Hematopoietic multipotent progenitor cell treated with erythropoietin and hydrocortisone succinate and interleukin-3 and kit ligand, for 15 days (in vitro differentiated cells): ENCODE data around the gene SCAMP4.
"Not testable (repeated sequence)": the region's sequence is repeated elsewhere in the genome, so short reads cannot be mapped to it uniquely, and the experiment has no call there.

Experiments used
- DNase-seq: peaks from one replicate; pipeline ENCODE4 v3.0.0-alpha.2; 2015; ENCODE audit warnings: low spot score

SCAMP4 gene

DNA sequence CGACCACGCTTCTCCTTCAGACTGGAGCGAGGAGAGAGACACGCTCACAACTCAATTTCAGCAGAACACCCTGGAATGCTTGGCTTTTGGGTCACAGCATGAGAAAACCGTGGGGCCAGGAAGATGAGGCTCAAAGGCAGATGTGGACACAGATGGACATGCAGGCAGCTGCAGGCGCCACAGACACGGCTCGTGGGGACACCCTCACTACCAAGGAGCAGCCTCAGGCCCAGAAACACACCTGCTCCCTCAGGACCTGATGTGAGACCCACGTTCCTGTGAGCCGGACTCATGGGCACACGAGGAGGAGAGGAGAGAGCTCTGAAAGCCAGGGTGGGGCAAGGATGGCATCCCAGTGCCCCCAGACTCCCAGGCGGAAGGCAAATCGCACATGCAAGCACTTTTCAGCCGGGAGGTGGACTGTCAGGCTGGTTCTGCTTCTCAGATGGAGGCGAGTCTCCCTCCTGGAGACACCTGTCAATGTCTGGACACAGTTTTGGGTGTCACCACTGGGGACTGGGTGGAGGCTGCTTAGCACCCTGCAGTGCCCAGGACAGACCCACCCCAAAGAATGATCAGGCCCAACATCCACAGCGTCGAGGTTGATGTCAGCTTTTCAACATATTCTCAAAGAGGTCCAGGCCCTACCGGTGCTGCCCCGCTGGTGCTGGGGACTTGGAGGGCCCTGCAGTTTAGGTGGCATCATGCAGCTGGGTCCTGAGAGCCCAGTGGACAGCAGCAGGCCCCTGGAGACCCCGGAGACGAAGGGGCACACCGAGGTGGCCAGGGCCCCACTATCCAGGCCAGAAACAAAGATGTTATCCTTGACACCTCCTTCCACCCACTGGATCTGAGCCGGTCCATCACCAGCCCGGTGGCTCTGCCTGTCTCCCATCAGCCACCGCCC is 22.2 kb upstream of the SCAMP4 start:
- DNase-seq, result no peak

DNA sequence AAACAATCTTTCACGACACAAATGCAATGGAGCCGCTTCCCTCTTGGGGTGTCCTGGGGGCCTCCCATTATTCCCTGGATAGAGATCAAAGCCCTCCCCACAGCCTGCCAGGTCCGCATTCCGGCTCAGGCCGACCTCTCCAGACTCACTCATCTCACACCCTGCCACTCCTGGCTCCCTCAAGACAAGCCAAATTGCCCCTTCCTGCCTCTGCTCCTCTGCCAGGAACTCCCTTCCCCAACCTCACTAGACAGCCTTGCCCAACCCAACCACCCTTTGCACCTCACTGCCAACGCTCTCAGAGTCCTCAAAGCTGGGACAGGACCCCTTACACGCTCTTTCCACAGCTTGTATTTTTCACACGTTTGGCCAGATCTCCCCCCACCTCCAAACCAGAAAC is 21.4 kb upstream of the SCAMP4 start:
- DNase-seq, result no peak

DNA sequence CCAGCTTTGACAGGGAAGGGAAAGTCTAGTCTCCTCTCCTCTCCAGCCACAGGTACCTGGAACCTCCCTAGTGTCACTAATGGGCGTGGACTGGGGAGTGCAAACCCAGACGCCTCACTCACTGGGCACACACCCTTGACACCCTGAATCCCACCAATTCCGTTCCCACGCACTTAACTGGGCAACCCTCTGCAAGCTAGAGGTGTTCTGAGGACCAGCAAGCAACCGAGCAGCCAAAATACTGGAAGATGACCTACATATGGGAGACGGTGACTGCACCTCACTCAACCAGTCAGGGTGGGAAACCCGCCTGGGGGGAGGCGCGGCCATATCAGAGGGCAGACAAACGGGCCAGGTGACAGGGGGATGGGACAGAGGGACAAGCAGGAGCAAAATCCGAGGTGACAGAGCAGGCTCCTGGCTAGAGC is 20.9 kb upstream of the SCAMP4 start:
- DNase-seq, result peak; percentile 41

DNA sequence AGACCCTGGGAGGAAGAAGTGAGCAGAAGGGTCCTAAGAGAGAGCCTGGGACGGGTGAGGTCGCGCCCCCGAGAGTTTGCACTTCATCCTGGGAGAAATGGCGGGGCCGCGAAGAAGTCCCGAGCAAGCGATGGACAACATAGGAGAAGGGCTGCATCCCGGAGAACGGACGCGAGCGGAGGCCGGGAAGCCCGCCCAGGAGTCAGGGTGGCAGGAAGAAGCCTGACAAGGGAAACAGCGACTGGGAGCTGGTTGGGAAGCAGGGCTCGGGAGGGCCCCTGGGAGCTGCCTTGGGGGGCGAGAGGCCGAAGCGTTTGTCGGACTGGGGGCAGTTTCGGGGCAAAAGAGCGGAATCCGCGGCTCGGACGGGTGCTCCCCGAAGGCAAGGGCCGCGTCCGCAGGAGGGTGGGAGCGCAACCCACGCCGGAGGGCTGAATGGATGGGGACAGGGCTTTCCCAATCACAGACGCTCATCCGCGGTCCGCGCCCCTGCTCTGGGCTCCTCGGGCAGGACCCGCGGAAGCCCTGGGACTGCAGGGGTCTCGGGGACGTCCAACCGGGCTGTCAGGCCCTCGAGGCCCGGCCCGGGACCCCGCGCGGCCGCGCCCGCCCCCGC is 20.4 kb upstream of the SCAMP4 start:
- DNase-seq, result no peak

DNA sequence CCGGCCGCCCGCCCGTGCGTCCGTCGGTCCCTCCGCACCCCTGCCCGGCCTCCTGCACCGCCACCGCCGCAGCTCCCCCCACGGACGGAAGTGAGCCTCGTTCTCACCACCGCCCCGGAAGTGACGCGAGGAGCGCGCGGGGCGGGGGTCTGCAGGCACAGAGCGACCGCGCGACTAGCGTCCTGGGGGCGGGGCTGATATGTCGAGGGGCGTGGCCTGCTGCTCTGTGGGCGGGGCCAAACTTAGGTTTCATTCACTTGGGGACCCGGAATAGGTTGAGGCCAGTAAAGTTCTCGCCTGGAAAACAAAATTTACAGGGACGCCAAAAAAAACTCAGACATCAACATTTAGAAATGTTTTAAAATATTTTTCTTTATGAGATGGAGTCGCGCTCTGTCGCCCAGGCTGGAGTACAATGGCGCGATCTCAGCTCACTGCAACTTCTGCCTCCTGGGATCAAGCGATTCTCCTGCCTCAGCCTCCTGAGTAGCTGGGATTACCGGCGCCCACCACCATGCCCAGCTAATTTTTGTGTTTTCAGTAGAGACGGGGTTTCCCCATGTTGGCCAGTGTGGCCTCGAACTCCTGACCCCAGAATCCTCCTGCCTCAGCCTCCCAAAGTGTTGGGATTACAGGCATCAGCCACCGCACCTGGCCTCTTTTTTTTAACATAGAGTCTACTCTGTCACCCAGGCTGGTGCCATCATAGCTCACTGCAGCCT is 19.6 kb upstream of the SCAMP4 start, which contains the start of gene ABHD17A:
TSS of gene ABHD17A (minus strand) at position 99 of the 722 bp plus-strand sequence. CDS start 3,930 bp downstream, outside the sequence.
- peak; percentile 92 for DNase-seq

DNA sequence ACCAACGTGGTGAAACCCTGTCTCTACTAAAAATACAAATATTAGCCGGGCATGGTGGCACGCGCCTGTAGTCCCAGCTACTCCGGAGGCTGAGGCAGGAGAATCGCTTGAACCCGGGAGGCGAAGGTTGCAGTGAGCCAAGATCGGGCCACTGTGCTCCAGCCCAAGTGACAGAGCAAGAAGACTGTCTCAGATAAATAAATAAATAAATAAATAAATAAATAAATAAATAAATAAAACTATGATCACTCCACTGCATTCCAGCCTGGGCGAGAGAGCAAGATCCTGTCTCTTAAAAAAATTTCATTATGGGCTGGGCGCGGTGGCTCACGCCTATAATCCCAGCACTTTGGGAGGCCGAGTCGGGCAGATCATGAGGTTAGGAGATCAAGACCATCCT is 18.8 kb upstream of the SCAMP4 start:
- not testable (repeated sequence) for DNase-seq

DNA sequence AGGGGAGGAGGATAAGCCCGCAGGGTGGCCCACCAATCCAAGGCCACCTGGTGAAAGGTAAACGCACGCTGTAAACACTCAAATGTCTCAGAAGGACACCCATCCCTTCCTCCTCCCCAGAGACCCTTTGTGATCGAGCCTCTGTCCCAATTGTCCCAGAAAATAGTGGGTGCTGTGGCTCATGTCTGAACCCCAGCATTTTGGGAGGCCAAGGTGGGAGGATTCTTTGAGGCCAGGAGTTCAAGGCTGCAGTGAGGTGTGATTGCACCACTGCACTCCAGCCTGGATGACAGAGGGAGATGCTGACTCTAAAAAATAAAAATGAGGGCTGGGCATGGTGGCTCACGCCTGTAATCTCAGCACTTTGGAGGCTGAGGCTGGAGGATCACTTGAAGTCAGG is 16.8 kb upstream of the SCAMP4 start:
- DNase-seq, result no peak

DNA sequence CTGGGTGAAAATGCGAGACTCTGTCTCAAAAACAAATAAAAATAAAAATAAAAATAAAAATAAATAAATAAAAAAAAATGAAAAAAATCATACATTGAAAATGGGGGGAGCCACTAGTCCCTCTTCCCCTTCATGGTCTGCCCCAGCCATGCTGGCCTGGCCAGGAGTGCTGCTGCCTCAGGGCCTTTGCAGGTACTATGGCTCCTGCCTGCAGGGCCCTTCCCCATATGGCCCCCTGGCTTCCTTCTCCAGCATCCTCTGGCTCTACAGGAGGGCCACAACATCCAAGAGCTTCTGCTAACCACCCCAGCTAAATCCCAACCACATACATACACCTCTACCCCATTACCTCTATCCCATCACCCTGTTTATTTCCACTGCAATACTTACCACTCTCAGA is 15.3 kb upstream of the SCAMP4 start:
- no peak for DNase-seq

DNA sequence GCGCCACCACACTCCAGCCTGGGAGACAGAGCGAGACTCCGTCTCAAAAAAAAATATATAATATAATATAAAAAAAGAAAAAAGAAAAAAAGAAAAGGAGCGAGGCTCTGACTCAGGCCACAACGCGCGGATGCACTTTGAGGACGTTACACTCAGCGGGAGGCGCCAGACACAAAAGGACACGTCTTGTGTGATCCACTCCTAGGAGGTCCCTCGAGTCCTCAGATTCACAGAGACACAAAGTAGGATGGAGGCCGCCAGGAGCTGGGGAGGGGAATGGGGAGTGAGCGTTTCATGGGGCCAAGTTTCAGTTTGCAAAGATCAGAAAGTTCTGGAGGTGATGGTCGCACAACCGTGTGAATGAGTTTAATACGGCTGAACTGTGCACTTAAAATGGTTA is 11.4 kb upstream of the SCAMP4 start:
- DNase-seq, result no peak

DNA sequence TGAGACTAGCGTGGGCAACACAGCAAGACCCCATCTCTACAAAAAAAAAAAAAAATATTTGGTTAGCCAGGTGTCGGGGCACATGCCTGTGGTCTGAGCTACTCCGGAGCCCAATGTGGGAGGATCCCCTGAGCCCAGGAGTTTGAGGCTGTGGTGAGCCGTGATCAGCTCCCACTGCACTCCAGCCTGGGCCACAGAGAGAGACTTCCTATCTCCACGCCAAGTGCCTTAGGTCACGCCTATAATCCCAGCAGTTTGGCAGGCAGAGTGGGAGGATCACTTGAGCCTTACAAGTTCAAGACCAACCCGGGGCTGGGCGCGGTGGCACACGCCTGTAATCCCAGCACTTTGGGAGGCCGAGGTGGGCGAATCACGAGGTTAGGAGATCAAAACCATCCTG is 8.7 kb upstream of the SCAMP4 start:
- DNase-seq, result no peak

DNA sequence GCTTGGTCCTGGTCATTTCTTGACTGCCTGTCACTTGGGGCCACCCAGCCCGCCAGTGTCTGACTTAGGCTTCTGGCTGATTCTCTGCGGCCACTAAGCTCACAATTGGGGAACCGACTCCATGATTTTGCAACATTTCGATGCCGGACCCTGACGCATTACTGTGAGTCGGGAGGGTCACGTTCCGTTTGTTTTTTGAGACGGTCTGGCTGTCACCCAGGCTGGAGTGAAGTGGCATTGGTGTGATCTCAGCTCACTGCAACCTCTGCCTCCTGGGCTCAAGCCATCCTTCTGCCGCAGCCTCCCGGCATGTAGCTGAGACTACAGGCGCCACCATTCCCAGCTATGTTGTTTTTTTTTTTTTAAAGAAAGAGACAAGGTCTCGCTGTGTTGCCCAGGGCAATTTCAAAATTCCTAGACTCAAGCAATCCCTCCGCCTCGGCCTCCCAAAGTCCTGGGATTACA is 3.2 kb upstream of the SCAMP4 start:
- DNase-seq, result no peak

DNA sequence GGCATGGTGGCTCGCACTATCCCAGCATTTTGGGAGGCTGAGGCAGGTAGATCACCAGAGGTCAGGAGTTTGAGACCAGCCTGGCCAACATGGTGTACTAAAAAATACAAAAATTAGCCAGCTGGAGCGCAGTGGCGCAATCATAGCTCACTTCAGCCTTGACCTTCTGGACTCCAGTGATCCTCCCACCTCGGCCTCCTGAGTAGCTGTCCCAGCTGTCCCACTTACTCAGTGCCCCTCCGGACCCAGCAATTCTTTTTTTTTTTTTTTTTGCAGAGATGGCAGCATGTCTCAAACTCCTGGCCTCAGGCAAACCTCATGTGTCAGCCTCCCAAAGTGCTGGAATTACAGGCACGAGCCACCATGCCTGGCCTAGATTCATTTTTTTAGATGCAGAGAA is 2.3 kb upstream of the SCAMP4 start:
- no peak for DNase-seq

DNA sequence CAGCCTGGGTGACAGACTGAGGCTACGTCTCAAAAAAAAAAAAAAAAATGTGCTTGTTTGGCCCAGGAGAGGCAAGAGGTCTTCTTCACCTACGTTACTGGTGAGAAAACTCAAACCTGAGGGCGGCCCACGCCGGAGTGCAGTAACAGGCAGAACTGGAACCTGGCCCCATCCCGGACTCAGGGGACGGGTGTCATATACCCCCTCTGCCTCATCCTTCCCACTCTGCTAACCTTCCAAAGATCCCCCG is 414 bp upstream of the SCAMP4 start:
- no peak for DNase-seq

DNA sequence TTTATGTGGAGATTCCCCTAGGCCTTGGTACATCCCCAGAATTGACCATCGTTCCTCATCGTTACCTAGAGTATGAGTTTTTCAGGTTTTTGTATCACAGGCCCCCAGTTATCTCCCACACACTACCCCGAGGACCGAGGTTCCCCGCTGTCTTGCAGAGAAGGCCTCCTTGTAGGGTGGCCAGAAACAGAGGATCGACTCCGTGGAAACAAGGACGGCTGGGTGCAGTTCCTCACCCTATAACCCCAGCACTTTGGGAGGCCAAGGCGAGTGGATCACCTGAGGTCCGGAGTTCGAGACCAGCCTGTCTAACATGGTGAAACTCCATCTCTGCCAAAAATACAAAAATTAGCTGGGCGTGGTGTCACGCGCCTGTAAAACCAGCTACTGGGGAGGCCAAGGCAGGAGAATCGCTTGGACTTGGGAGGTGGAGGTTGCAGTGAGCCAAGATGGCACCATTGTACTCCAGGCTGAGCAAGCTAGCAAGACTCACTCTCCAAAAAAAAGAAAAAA is 720 bp downstream of the SCAMP4 start:
- no peak for DNase-seq

DNA sequence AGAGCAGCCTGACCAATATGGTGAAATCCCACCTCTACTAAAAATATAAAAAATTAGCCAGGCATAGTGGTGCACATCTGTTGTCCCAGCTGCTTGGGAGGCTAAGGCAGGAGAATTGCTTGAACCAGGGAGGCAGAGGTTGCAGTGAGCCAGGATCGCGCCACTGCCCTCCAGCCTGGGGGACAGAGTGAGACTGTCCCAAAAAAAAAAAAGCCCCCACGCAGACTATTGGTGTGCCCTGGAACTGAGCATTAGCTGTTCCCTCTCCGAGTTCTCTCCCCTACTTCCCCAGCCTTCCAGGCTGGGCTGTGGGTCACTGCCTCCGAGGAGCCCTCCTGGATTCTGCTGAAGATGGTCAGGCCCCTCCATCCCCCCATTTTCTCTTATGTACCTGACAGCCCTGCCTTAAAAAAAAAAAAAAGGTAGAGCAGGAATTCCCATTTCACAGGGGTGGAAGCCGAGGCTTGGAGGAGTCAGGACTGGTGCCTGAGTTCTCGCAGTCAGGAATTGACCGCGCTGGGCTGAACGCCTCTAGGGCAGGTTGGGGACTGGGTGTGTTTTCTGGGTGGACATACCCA is 1.9 kb downstream of the SCAMP4 start:
- no peak for DNase-seq

DNA sequence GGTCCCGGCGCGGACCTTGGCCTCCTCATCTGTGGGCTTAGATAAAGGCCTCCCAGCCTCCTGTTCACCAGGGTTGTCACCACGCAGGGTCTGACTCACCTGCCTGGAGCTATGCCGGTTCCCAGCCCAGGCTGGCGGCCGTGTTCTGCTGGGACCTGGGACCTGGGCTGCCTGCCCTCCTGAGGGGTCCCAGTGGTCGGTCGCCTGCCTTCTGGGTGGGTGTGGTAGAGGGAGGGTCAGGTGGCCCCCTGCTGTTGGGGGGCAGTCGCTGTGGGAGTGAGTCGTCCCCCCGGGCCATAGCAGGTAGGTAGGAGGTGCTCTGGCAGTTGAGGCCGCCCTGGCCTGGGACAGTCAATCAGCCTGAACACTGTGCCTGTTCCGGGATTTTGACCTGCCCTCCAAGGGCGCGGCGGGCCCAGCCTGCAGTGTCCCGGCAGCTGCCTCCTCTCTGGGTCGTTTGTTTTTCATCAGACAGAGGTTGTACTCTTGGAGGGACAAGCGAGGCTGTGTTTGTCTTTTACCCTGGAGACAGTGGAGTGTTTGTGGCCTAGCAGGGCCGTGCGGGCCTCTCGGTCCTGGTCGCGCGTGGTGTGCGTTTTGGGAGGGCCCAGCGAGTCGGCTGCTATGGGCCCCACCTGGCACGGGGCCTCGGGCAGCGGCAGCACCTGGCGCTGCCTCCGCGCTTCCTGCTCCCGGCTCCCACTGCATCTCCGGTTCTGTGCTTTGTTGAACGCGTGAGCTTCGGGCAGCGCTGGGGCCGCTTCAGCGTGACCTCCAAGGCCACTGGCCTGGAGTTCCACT is 2.6 kb downstream of the SCAMP4 start:
- no peak for DNase-seq

DNA sequence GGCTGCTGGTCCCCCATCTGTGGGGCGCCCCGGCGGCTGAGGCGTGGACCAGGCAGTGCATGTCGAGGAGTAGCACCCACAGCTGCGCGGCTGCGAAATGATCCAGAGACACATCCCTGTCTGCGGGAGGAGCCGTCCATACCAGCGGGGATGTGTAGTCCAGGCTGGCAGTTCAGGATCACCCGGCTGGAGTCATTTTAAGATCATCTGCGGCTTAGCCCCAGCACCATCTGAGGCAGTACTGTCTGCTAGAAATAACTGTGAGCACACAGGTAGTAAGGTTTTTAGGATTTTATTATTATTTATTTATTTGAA is 3.1 kb downstream of the SCAMP4 start:
- DNase-seq, result no peak

DNA sequence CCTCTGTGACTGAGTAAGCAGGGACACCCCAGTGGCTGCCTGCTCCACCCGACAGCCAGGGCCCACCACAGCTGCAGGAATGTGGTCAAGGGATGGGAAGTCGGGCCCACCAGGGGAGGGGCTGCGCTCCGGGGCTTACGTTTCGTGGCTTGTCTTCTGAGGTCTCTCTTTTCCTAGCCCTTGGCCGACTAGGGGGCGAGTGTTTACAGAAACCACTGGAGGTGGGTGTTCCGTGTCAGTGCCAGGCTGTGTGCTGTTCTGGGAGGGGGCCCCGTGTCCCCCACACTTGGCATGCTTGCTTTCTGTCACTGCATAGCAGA is 4.5 kb downstream of the SCAMP4 start:
- no peak for DNase-seq

DNA sequence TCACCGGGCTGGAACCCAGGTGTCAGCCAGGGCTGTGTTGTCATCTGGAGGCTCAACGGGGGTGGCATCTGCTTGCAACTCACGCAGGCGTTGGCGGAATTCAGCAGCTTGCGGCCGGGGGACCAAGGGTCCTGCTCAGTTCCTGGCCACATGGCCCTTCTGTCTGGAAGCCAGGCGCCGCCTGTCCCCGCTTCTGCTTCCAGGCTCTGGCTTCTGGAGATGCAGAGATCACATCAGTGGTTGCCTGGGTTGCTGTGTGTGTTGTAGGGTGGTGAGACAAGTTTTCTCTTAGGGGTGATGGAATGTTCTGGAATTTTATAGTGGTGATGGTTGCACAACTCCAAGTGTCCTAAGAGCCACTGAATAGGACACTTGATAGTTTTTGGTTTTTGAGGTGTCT is 5.0 kb downstream of the SCAMP4 start:
- no peak for DNase-seq

DNA sequence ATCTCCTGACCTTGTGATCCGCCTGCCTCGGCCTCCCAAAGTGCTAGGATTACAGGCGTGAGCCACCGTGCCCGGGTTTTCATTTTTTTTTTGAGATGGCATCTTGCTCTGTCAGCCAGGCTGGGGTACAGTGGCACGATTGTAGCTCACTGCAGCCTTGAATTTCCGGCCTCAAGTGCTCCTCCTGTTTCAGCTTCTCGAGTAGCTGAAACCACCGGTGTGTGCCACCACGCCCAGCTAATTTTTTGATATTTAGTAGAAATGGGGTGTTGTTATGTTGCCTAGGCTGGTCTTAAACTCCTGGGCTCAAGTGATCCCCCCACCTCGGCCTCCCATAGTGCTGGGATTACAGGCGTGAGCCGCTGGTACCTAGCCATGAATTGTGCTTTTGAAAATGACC is 5.9 kb downstream of the SCAMP4 start:
- DNase-seq, result no peak

DNA sequence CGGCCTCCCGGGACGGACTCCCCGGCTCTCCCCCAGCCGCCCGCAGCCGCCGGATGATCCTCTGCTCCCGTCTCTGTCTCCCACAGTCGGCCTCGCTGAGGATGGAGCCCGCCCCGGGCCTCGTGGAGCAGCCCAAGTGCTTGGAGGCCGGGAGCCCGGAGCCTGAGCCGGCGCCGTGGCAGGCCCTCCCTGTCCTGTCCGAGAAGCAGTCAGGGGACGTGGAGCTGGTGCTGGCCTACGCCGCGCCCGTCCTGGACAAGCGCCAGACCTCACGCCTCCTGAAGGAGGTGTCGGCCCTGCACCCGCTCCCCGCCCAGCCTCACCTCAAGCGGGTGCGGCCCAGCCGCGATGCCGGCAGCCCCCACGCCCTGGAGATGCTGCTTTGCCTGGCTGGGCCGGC is 6.8 kb downstream of the SCAMP4 start:
- DNase-seq, result no peak
